Germinal center (tissue), 1 donor: ENCODE data around the gene AP4S1.
"Not testable (repeated sequence)": the region's sequence is repeated elsewhere in the genome, so short reads cannot be mapped to it uniquely, and the experiment has no call there.

Source experiments
- DNase-seq: peaks from one replicate; pipeline ENCODE4 v3.0.0; 2012; ENCODE audit warnings: mixed read lengths, low spot score

Gene AP4S1

GRCh38 chr14:31043379-31043778, 17.9 kb downstream of the AP4S1 start:
- DNase-seq: no peak

- no peak for DNase-seq
Measured at GRCh38 chr14:31045501-31046080, 20.1 kb downstream of the AP4S1 start.

- no peak for DNase-seq
Measured at GRCh38 chr14:31047503-31047902, 22.1 kb downstream of the AP4S1 start.

GRCh38 chr14:31051023-31051422, 25.6 kb downstream of the AP4S1 start:
- no peak for DNase-seq

- no peak for DNase-seq
Measured at GRCh38 chr14:31051511-31051910, 26.1 kb downstream of the AP4S1 start.

- not testable (repeated sequence) for DNase-seq
Measured at GRCh38 chr14:31052905-31053586, 27.6 kb downstream of the AP4S1 start.

GRCh38 chr14:31057035-31057434, 31.6 kb downstream of the AP4S1 start:
- no peak for DNase-seq

- no peak for DNase-seq
Measured at GRCh38 chr14:31057701-31058364, 32.4 kb downstream of the AP4S1 start.

- no peak for DNase-seq
Measured at GRCh38 chr14:31059152-31059924, 33.9 kb downstream of the AP4S1 start.

GRCh38 chr14:31060253-31060875, 34.9 kb downstream of the AP4S1 start:
- DNase-seq: no peak

GRCh38 chr14:31062908-31063307, 37.5 kb downstream of the AP4S1 start:
- not testable (repeated sequence) for DNase-seq

- DNase-seq: no peak
Measured at GRCh38 chr14:31068235-31068634, 42.8 kb downstream of the AP4S1 start.

GRCh38 chr14:31069343-31069742, 43.9 kb downstream of the AP4S1 start:
- no peak for DNase-seq

GRCh38 chr14:31070431-31070830, 45.0 kb downstream of the AP4S1 start:
- no peak for DNase-seq

- DNase-seq: no peak
Measured at GRCh38 chr14:31071151-31071550, 45.7 kb downstream of the AP4S1 start.

GRCh38 chr14:31075144-31075543, 49.7 kb downstream of the AP4S1 start:
- no peak for DNase-seq

GRCh38 chr14:31078766-31079165, 53.3 kb downstream of the AP4S1 start:
- DNase-seq: no peak

- no peak for DNase-seq
Measured at GRCh38 chr14:31080056-31080455, 54.6 kb downstream of the AP4S1 start.

- DNase-seq: no peak
Measured at GRCh38 chr14:31080484-31080883, 55.0 kb downstream of the AP4S1 start.

GRCh38 chr14:31083781-31084180, 58.3 kb downstream of the AP4S1 start:
- DNase-seq: peak; percentile 26

GRCh38 chr14:31084385-31084784, 58.9 kb downstream of the AP4S1 start:
- peak; percentile 84 for DNase-seq

GRCh38 chr14:31085027-31085426, 59.6 kb downstream of the AP4S1 start:
- DNase-seq: no peak
